B cell (primary cell): ENCODE measurements around the gene RASL10B. TPM values are rescaled to one million over a fixed set of nuclear protein-coding genes. Genes with fewer than 3 reads are reported as not detected.

Experiments
- ATAC-seq: fragments of 200-7000 bp; cut with Tn5 transposase; one replicate; pipeline ENCODE4 v1.10.0; 2021; ENCODE audit warnings: low read depth, mild to moderate bottlenecking, moderate number of reproducible peaks, moderate library complexity
- CTCF ChIA-PET: fragments of 350-600 bp; sonication (Branson Sonifier 250); formaldehyde crosslinking; loops from one replicate; lab custom pipeline; 2021; ENCODE audit warnings: antibody characterized with exemption, inconsistent platforms; lab: Charles Lee
- POLR2A ChIA-PET: fragments of 350-600 bp; sonication (Branson Sonifier 250); formaldehyde crosslinking; loops from one replicate; lab custom pipeline; 2021; ENCODE audit warnings: antibody characterized with exemption; lab: Charles Lee
- DNase-seq: peaks from one replicate; pipeline ENCODE4 v3.0.0; 2013
- H2AFZ ChIP-seq: 2 replicates; pipeline ENCODE4 v1.6.1; 2012; ENCODE audit warnings: mild to moderate bottlenecking, low read depth, low read length; ENCODE audit not compliant: insufficient read depth, poor library complexity, severe bottlenecking
- H3K27ac ChIP-seq, 2 donors: 1 replicate in 1 of 2; 2 replicates in 1 of 2; pipeline ENCODE4 v1.5.1; 2012 to 2013; ENCODE audit warnings: low read length in 2 of 2, mild to moderate bottlenecking in 2 of 2, moderate library complexity in 1 of 2
- H3K27me3 ChIP-seq, 4 experiments: fragments of 200-600 bp in 1 of 4; sonication (generic) in 1 of 4; replicated peaks in 1 of 4; 1 replicate in 2 of 4; 2 replicates in 2 of 4; pipeline versions ENCODE4 v1.6.1 to v1.7.0; 2013 to 2016; ENCODE audit warnings: low read length in 3 of 4, mild to moderate bottlenecking in 2 of 4, mixed read lengths in 1 of 4, moderate library complexity in 1 of 4; ENCODE audit not compliant: insufficient read depth in 4 of 4, control insufficient read depth in 3 of 4; ENCODE audit errors: control extremely low read depth in 1 of 4
- H3K36me3 ChIP-seq, 2 experiments: replicated peaks in 1 of 2; 1 replicate in 1 of 2; 2 replicates in 1 of 2; pipeline versions ENCODE4 v1.6.1 to v1.7.1; 2013; ENCODE audit warnings: low read length in 1 of 2; ENCODE audit not compliant: insufficient read depth in 2 of 2, control insufficient read depth in 1 of 2; ENCODE audit errors: control extremely low read depth in 1 of 2, extremely low read depth in 1 of 2
- H3K4me1 ChIP-seq, 2 donors: fragments of 200-600 bp in 1 of 2; sonication (generic) in 1 of 2; 1 replicate in 1 of 2; 2 replicates in 1 of 2; pipeline versions ENCODE4 v1.5.1 to v1.6.1; 2013 to 2017; ENCODE audit warnings: low read length in 2 of 2; ENCODE audit not compliant: control insufficient read depth in 2 of 2, insufficient read depth in 2 of 2
- H3K4me2 ChIP-seq: replicated peaks from 2 replicates; pipeline ENCODE3; 2012; ENCODE audit warnings: mild to moderate bottlenecking, low read depth, low read length; ENCODE audit not compliant: poor library complexity, severe bottlenecking
- H3K4me3 ChIP-seq, 5 experiments: fragments of 200-600 bp in 1 of 5; sonication (generic) in 1 of 5; 1 replicate in 3 of 5; 2 replicates in 2 of 5; pipeline versions ENCODE4 v1.5.1 to v1.7.0; 2011 to 2016; ENCODE audit warnings: low read length in 4 of 5, mild to moderate bottlenecking in 4 of 5, low read depth in 2 of 5, control low read depth in 1 of 5, moderate library complexity in 1 of 5; ENCODE audit not compliant: insufficient read depth in 1 of 5; ENCODE audit errors: control extremely low read depth in 1 of 5, extremely low read depth in 1 of 5
- H3K79me2 ChIP-seq: fragments of 200-600 bp; sonication (generic); one replicate; pipeline ENCODE4 v1.6.0; 2016; ENCODE audit warnings: low read length; ENCODE audit not compliant: control insufficient read depth, insufficient read depth
- H3K9ac ChIP-seq: fragments of 200-600 bp; sonication (generic); 2 replicates; pipeline ENCODE4 v1.6.1; 2017; ENCODE audit warnings: mild to moderate bottlenecking, low read length, moderate library complexity
- H3K9me3 ChIP-seq, 3 donors: one replicate each; pipeline versions ENCODE4 v1.6.1 to v1.7.1; 2013; ENCODE audit warnings: low read length in 2 of 3; ENCODE audit not compliant: control insufficient read depth in 2 of 3, insufficient read depth in 1 of 3; ENCODE audit errors: control extremely low read depth in 1 of 3
- H4K20me1 ChIP-seq: 2 replicates; pipeline ENCODE4 v1.6.0; 2012; ENCODE audit warnings: mild to moderate bottlenecking, low read length; ENCODE audit not compliant: insufficient read depth, control insufficient read depth, poor library complexity, severe bottlenecking
- H3K27ac Mint-ChIP-seq: one replicate; pipeline ENCODE4 v1.8.0; 2021; ENCODE audit warnings: mixed read lengths
- H3K27me3 Mint-ChIP-seq: one replicate; pipeline ENCODE4 v1.8.0; 2021; ENCODE audit warnings: mixed read lengths
- H3K4me1 Mint-ChIP-seq: one replicate; pipeline ENCODE4 v1.8.0; 2021; ENCODE audit warnings: mixed read lengths
- H3K4me3 Mint-ChIP-seq: one replicate; pipeline ENCODE4 v1.8.0; 2021; ENCODE audit warnings: mixed read lengths
- H3K9me3 Mint-ChIP-seq: one replicate; pipeline ENCODE4 v1.8.0; 2022; ENCODE audit warnings: mixed read lengths; ENCODE audit not compliant: insufficient read depth
- EZH2 ChIP-seq: IDR thresholded peaks from 2 replicates; pipeline ENCODE4 v1.6.1; 2012; ENCODE audit warnings: borderline replicate concordance, low read depth, mild to moderate bottlenecking, moderate library complexity, low read length; ENCODE audit not compliant: insufficient read depth, poor library complexity, severe bottlenecking
- WGBS: methylation state at CpG from one replicate; pipeline ENCODE4 v1.1.5; 2013; ENCODE audit warnings: missing lambda C conversion rate; ENCODE audit not compliant: insufficient coverage; 5-methylcytosine and 5-hydroxymethylcytosine counted together
- intact Hi-C: fragments of 100-400 bp; cut with micrococcal nuclease; formaldehyde crosslinking; loops from one replicate; pipeline ENCODE4 v1.10.0; 2022
- polyA plus RNA-seq: library from polyadenylated mRNA; depleted of rRNA; stranded (reverse); fragments of >200 nt; gene quantifications from 2 replicates; pipeline ENCODE4 v1.2.3, GENCODE V29; 2012
- total RNA-seq, 2 donors: library from RNA; stranded (reverse); fragments of 120-200 nt in 1 of 2; gene quantifications; 1 replicate in 1 of 2; 2 replicates in 1 of 2; pipeline versions ENCODE4 v1.2.3 to v1.2.4, GENCODE V29; 2013 to 2022
- TF ChIP-seq, protein P1 (sequence below): fragments of 200-600 bp; IDR thresholded peaks from one replicate; pipeline ENCODE4 v1.8.0; 2022; ENCODE audit warnings: antibody characterized with exemption, mild to moderate bottlenecking

RASL10B gene
- total and polyA plus RNA-seq, 2 donors (not counting 1 experiment from before 2014, with no cell fraction given), result 0.06 TPM; not detected in 1

DNA sequence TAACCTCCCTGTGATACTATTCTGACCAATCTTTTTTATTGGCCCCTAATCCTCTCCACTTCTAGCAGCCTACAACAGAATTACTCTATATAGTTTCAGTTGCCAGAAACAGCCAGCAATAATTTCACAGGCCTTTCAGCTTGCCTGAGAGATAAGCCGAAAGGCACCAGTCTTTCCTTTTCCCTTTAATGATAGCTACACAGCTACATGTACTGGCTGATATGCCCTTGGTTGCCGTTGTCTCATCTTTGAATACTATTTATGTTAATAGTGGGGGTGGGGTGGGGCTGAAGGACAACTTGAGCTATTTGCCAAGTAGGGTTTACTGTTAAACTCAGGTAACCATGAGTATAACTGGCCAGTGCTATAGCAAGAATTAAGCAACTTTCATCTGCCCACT, 35.8 kb upstream of the RASL10B start:
- no CpG with 5 or more reads among the region's 2 CpGs for WGBS
- ATAC-seq (no peak), DNase-seq (no peak)
- Histone ChIP-seq H3K27ac (no peak overlapping the region), H4K20me1 (peaks cover 5% of the 10 kb centered on the region), H3K4me1 (no peaks in the 10 kb centered on the region), H3K4me3 (no peak overlapping the region), H2AFZ (no peak overlapping the region), H3K9ac (no peak overlapping the region), H3K4me2 (no peak overlapping the region), H3K9me3 (no peaks in the 10 kb centered on the region), H3K27me3 (no peaks in the 10 kb centered on the region), H3K79me2 (no peaks in the 10 kb centered on the region), H3K36me3 (peaks cover 6 to 59% of the 10 kb centered on the region in 2 experiments)
- Mint-ChIP-seq H3K4me3 (no peak overlapping the region), H3K27ac (no peak overlapping the region), H3K27me3 (no peaks in the 10 kb centered on the region), H3K9me3 (no peaks in the 10 kb centered on the region), H3K4me1 (no peaks in the 10 kb centered on the region)
- TF ChIP-seq, protein P1, sequence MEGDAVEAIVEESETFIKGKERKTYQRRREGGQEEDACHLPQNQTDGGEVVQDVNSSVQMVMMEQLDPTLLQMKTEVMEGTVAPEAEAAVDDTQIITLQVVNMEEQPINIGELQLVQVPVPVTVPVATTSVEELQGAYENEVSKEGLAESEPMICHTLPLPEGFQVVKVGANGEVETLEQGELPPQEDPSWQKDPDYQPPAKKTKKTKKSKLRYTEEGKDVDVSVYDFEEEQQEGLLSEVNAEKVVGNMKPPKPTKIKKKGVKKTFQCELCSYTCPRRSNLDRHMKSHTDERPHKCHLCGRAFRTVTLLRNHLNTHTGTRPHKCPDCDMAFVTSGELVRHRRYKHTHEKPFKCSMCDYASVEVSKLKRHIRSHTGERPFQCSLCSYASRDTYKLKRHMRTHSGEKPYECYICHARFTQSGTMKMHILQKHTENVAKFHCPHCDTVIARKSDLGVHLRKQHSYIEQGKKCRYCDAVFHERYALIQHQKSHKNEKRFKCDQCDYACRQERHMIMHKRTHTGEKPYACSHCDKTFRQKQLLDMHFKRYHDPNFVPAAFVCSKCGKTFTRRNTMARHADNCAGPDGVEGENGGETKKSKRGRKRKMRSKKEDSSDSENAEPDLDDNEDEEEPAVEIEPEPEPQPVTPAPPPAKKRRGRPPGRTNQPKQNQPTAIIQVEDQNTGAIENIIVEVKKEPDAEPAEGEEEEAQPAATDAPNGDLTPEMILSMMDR, result no peak
- TF ChIP-seq EZH2, result no peak
- POLR2A ChIA-PET, result no interaction called here
- CTCF ChIA-PET, result interaction anchor here (0.9 kb wide), 1 partner anchor 52 kb away, joined by 3 read pairs; no protein-coding TSS in a partner anchor
- intact Hi-C loops, result no loop called here

DNA sequence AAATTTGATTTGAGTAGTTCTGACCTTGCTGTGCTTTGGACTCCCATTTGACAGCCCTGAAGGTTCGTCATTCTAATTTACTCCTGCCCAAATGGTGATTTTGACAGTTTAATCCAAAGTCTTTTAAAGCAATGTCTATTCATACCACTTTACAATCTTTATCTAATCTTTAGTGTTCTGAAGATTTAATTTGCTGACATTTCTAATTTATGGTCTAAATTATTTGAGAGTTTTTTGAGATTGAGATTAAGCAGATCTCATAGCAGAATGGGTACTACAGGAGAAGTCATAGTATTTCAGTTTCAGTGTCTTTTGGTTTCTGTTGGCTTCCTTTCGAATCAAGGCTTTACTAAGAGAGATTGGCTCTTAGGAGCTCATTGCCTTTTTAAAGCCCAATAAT, 32.6 kb upstream of the RASL10B start:
- WGBS, result no CpG with 5 or more reads among the region's 2 CpGs
- H3K4me2 ChIP-seq, result no peak overlapping the region
- no peaks in the 10 kb centered on the region for H3K79me2 ChIP-seq
- no peak overlapping the region for H3K4me3 Mint-ChIP-seq
- H2AFZ ChIP-seq, result no peak overlapping the region
- peaks cover 2% of the 10 kb centered on the region for H3K9me3 Mint-ChIP-seq
- no peaks in the 10 kb centered on the region for H3K27me3 Mint-ChIP-seq
- H3K4me1 Mint-ChIP-seq, result no peaks in the 10 kb centered on the region
- no peak for TF ChIP-seq EZH2
- TF ChIP-seq, protein P1, result no peak
- no peaks in the 10 kb centered on the region for H3K4me1 ChIP-seq
- H3K9ac ChIP-seq, result no peak overlapping the region
- DNase-seq (no peak), ATAC-seq (no peak)
- H4K20me1 ChIP-seq, result peaks cover 4% of the 10 kb centered on the region
- H3K27me3 ChIP-seq, result no peaks in the 10 kb centered on the region
- no peak overlapping the region for H3K27ac ChIP-seq
- peaks cover 0 to 6% (median 0%) of the 10 kb centered on the region in 3 donors for H3K9me3 ChIP-seq
- ChIA-PET POLR2A (no interaction called here), CTCF (no interaction called here)
- H3K36me3 ChIP-seq, result peaks cover 6 to 36% of the 10 kb centered on the region in 2 experiments
- H3K27ac Mint-ChIP-seq, result no peak overlapping the region
- no peak overlapping the region for H3K4me3 ChIP-seq
- intact Hi-C loops, result no loop called here
